Measurements from ENCODE around the gene OR56B1. TPM values are rescaled to one million over a fixed set of nuclear protein-coding genes. Genes with fewer than 3 reads are reported as not detected.

Gene OR56B1
- total and polyA plus RNA-seq, 2 of the 8 experiments (the other 6 are each of a cell fraction or from before 2014, with no cell fraction given), result 0.20 TPM; not detected in 1

GRCh38 chr11:5689551-5689983 lies 46.7 kb upstream of the OR56B1 start, which contains the start of gene TRIM22:
TRIM22 (plus strand) TSS chr11:5689790; CDS start chr11:5696233, 6,443 bp downstream.
- Histone ChIP-seq H2BK5ac (ENCODE audit: low read depth, low read length) (peak within 1 kb of the TSS; percentile 74; the same call in 1 of the 2 replicates), H3K4me1 (replicated peaks in 1 of 4; ENCODE audit: control insufficient read depth in 3 of 4, insufficient read depth in 4 of 4, low read length in 3 of 4) (peaks cover 0 to 12% (median 2%) of the 10 kb centered on the region in 4 experiments; a peak in 4 of 7 replicates), H4K91ac (replicated peaks; ENCODE audit: insufficient read length, low read length) (peak within 1 kb of the TSS; percentile 92), H3K23me2 (ENCODE audit: low read depth, low read length) (peaks cover 3% of the 10 kb centered on the region; the same call in 1 of the 2 replicates), H2BK120ac (replicated peaks; ENCODE audit: low read depth, low read length) (peak within 1 kb of the TSS; percentile 45), H3K4ac (replicated peaks; ENCODE audit: insufficient read length, low read depth, low read length) (peak within 1 kb of the TSS; percentile 51), H3K27me3 (replicated peaks in 1 of 4; ENCODE audit: control insufficient read depth in 3 of 4, extremely low read depth in 1 of 4, insufficient read depth in 3 of 4, low read length in 3 of 4) (no peaks in the 10 kb centered on the region), H3K9me3 (ENCODE audit: insufficient read depth in 2 of 2, low read depth in 1 of 2, low read length in 1 of 2) (no peaks in the 10 kb centered on the region), H2AFZ (ENCODE audit: low read length) (no peak within 1 kb of the TSS), H3K14ac (ENCODE audit: insufficient read length) (no peak within 1 kb of the TSS), H3K4me2 (ENCODE audit: insufficient read depth in 1 of 2, low read depth in 2 of 2, low read length in 2 of 2) (peak within 1 kb of the TSS; percentile 70 to 87), H2AK5ac (ENCODE audit: low read depth, low read length) (no peak within 1 kb of the TSS; the same call in 1 of the 2 replicates), H3K9ac (replicated peaks in 1 of 4; ENCODE audit: extremely low read depth in 1 of 4, low read depth in 3 of 4, low read length in 3 of 4) (peak within 1 kb of the TSS; percentile 57 to 90 (median 78)), H2BK12ac (ENCODE audit: low read depth, low read length) (peak within 1 kb of the TSS; percentile 94), H2BK20ac (ENCODE audit: low read length) (peak within 1 kb of the TSS; percentile 49; the same call in 1 of the 2 replicates), H3K18ac (ENCODE audit: extremely low read depth, low read length) (peak within 1 kb of the TSS; percentile 55), H3K23ac (ENCODE audit: insufficient read length) (no peak within 1 kb of the TSS), H3K79me1 (ENCODE audit: low read depth, low read length) (no peaks in the 10 kb centered on the region), H4K5ac (ENCODE audit: insufficient read length, low read depth, low read length) (peak within 1 kb of the TSS; percentile 20), H3K56ac (replicated peaks; ENCODE audit: insufficient read length, low read depth, low read length) (peak within 1 kb of the TSS; percentile 65), H2BK15ac (ENCODE audit: low read length) (no peak within 1 kb of the TSS), H3K79me2 (ENCODE audit: control insufficient read depth in 1 of 2, insufficient read depth in 2 of 2, low read length in 2 of 2) (peaks cover 0 to 35% of the 10 kb centered on the region in 2 experiments; a peak in 2 of 4 replicates), H3K27ac (ENCODE audit: low read depth, low read length) (peak within 1 kb of the TSS; percentile 87), H3K4me3 (ENCODE audit: extremely low read depth in 1 of 4, insufficient read depth in 2 of 4, low read depth in 3 of 4, low read length in 4 of 4) (peak within 1 kb of the TSS; percentile 42 to 62 (median 54)), H4K8ac (ENCODE audit: extremely low read depth, insufficient read depth, low read length) (no peak within 1 kb of the TSS), H3K36me3 (ENCODE audit: control insufficient read depth in 2 of 4, insufficient read depth in 4 of 4, low read length in 3 of 4) (peaks cover 0 to 6% (median 2%) of the 10 kb centered on the region in 4 experiments; a peak in 5 of 8 replicates), H4K20me1 (replicated peaks in 1 of 2; ENCODE audit: control insufficient read depth in 1 of 2, insufficient read depth in 2 of 2, low read length in 2 of 2) (no peaks in the 10 kb centered on the region)
- FAIRE-seq (peak; percentile 28), DNase-seq (ENCODE audit: low read depth in 1 of 2, low spot score in 2 of 2) (peak in 1 of 2 experiments; percentile 15)
- ChIA-PET POLR2A (ENCODE audit: partially characterized antibody) (interaction anchor here (1.0 to 1.5 kb wide), 3 partner anchors 10 to 69 kb away, joined by 3 to 8 read pairs (median 3); no protein-coding TSS in a partner anchor), CTCF (ENCODE audit: partially characterized antibody) (interaction anchor here (0.7 to 2.0 kb wide), 2 partner anchors 90 kb away, joined by 3 to 8 read pairs; no protein-coding TSS in a partner anchor)
- WGBS, 2 experiments (ENCODE audit: extremely low coverage in 1 of 2, insufficient coverage in 1 of 2, insufficient read length in 1 of 2, insufficient replicate concordance in 2 of 2, low coverage in 1 of 2, low lambda C conversion rate in 2 of 2, missing lambda C conversion rate in 1 of 2), result 5% methylated on average over 2 of the region's 2 CpGs; no CpG with 5 or more reads in 1 of the 2 experiments
- TF ChIP-seq TAF1 (IDR thresholded peaks at IDR 0.05; ENCODE audit: low read depth, low read length) (peak; percentile 77), POLR2AphosphoS5 (IDR thresholded peaks at IDR 0.05; ENCODE audit: low read depth, low read length) (peak; percentile 71), E2F6 (IDR thresholded peaks at IDR 0.05) (no peak), TAF7 (optimal IDR thresholded peaks at IDR 0.05; ENCODE audit: borderline replicate concordance, low read depth, low read length) (peak; percentile 60), YY1 (IDR thresholded peaks at IDR 0.05; ENCODE audit: low read depth, low read length) (no peak), SP2 (IDR thresholded peaks at IDR 0.05; ENCODE audit: low read length) (no peak), HDAC2 (IDR thresholded peaks at IDR 0.05; ENCODE audit: borderline replicate concordance in 1 of 2, low read depth in 2 of 2, low read length in 2 of 2) (peak in 1 of 2 experiments; percentile 23; a peak in 1 of 4 replicates), CHD2 (IDR thresholded peaks at IDR 0.05; ENCODE audit: low read length) (no peak), ZNF274 (IDR thresholded peaks at IDR 0.05; ENCODE audit: borderline replicate concordance, extremely low read depth, low read length) (no peak), POU5F1 (IDR thresholded peaks at IDR 0.05; ENCODE audit: low read depth, low read length) (no peak), CHD1 (IDR thresholded peaks at IDR 0.05; ENCODE audit: low read depth, low read length) (no peak), MAX (IDR thresholded peaks at IDR 0.05) (no peak), SIRT6 (IDR thresholded peaks at IDR 0.05; ENCODE audit: low read length) (no peak)

All from H1 (cell line).